Bronchial epithelial cell (primary cell): ENCODE data around the gene CDH22. TPM values are rescaled to one million over a fixed set of nuclear protein-coding genes. Genes with fewer than 3 reads are reported as not detected.
A peak's percentile ranks its signal among the peaks of the same experiment; 100 is the strongest.

Experiments
- DNase-seq: peaks from one replicate; pipeline ENCODE4 v3.0.0-alpha.2; 2010; ENCODE audit warnings: low read depth
- FAIRE-seq: peaks from 2 replicates; lab custom pipeline; 2011; peaks lifted over from hg19 to GRCh38; lab: Jason Lieb, UNC
- H3K27me3 ChIP-seq: 2 replicates; pipeline ENCODE4 v1.5.1; 2011; ENCODE audit warnings: low read length; ENCODE audit not compliant: control insufficient read depth, insufficient read depth
- H3K36me3 ChIP-seq: 2 replicates; pipeline ENCODE4 v1.5.1; 2011; ENCODE audit warnings: low read length; ENCODE audit not compliant: control insufficient read depth, insufficient read depth
- H3K4me3 ChIP-seq: 2 replicates; pipeline ENCODE4 v1.5.1; 2011; ENCODE audit warnings: mild to moderate bottlenecking, low read depth, low read length, control low read depth
- CTCF ChIP-seq: IDR thresholded peaks from 2 replicates; pipeline ENCODE4 v1.5.1; 2011; ENCODE audit warnings: mild to moderate bottlenecking, moderate library complexity, low read length, control low read depth, inconsistent platforms; ENCODE audit not compliant: insufficient read depth, severe bottlenecking
- total RNA-seq: library from RNA; depleted of rRNA; stranded (reverse); fragments of >200 nt; gene quantifications from 2 replicates; pipeline ENCODE4 v1.2.1, GENCODE V29; 2014

CDH22 gene
- total RNA-seq, 1 donor from 2014 or later, result not detected

- TF ChIP-seq CTCF, result no peak
- Histone ChIP-seq H3K36me3 (no peaks in the 10 kb centered on the region), H3K27me3 (peaks cover 2% of the 10 kb centered on the region), H3K4me3 (no peak overlapping the region)
- no peak for FAIRE-seq
- no peak for DNase-seq
Measured at GRCh38 chr20:46296526-46297250, 11.6 kb downstream of the CDH22 start.

GRCh38 chr20:46293084-46293483, 15.2 kb downstream of the CDH22 start:
- peaks cover 2% of the 10 kb centered on the region for H3K27me3 ChIP-seq
- DNase-seq (peak; percentile 47), FAIRE-seq (peak; percentile 75)
- TF ChIP-seq CTCF, result no peak
- no peak overlapping the region for H3K4me3 ChIP-seq
- no peaks in the 10 kb centered on the region for H3K36me3 ChIP-seq

GRCh38 chr20:46291401-46291800, 16.9 kb downstream of the CDH22 start:
- Histone ChIP-seq H3K36me3 (no peaks in the 10 kb centered on the region), H3K27me3 (peaks cover 2% of the 10 kb centered on the region), H3K4me3 (no peak overlapping the region)
- no peak for TF ChIP-seq CTCF
- FAIRE-seq (no peak), DNase-seq (no peak)

- Histone ChIP-seq H3K27me3 (peaks cover 5% of the 10 kb centered on the region), H3K4me3 (no peak overlapping the region), H3K36me3 (no peaks in the 10 kb centered on the region)
- TF ChIP-seq CTCF, result no peak
- DNase-seq (no peak), FAIRE-seq (no peak)
Measured at GRCh38 chr20:46289432-46289831, 18.9 kb downstream of the CDH22 start.

GRCh38 chr20:46286977-46287376, 21.3 kb downstream of the CDH22 start:
- TF ChIP-seq CTCF, result no peak
- Histone ChIP-seq H3K4me3 (no peak overlapping the region), H3K36me3 (no peaks in the 10 kb centered on the region), H3K27me3 (peaks cover 3% of the 10 kb centered on the region)
- DNase-seq (no peak), FAIRE-seq (no peak)

GRCh38 chr20:46286382-46286781, 21.9 kb downstream of the CDH22 start:
- no peaks in the 10 kb centered on the region for H3K36me3 ChIP-seq
- TF ChIP-seq CTCF, result no peak
- FAIRE-seq (no peak), DNase-seq (no peak)
- H3K4me3 ChIP-seq, result no peak overlapping the region
- peaks cover 3% of the 10 kb centered on the region for H3K27me3 ChIP-seq
